GM19395 (cell line): ENCODE measurements around the gene MUCL3.
"Not testable (repeated sequence)": the region's sequence is repeated elsewhere in the genome, so short reads cannot be mapped to it uniquely, and the experiment has no call there.

Experiments used
- ATAC-seq: cut with Tn5 transposase; IDR thresholded peaks from one replicate; pipeline ENCODE4 v1.9.1; 2021; ENCODE audit warnings: mild to moderate bottlenecking, moderate library complexity; ENCODE audit not compliant: unreplicated experiment

MUCL3 gene

GRCh38 chr6:30940361-30940986 lies at the start of gene MUCL3:
Gene MUCL3 (plus strand): TSS chr6:30940973. CDS start chr6:30941000, 27 bp downstream.
- ATAC-seq, result no peak

GRCh38 chr6:30891450-30891723 lies 49.4 kb upstream of the MUCL3 start:
- ATAC-seq, result no peak

GRCh38 chr6:30891816-30892538 lies 48.8 kb upstream of the MUCL3 start:
- ATAC-seq, result no peak

GRCh38 chr6:30893001-30893591 lies 47.7 kb upstream of the MUCL3 start:
- no peak for ATAC-seq

- ATAC-seq, result no peak
Observed at GRCh38 chr6:30893666-30894065, 47.1 kb upstream of the MUCL3 start.

- ATAC-seq, result no peak
Observed at GRCh38 chr6:30894381-30894780, 46.4 kb upstream of the MUCL3 start.

- ATAC-seq, result no peak
Observed at GRCh38 chr6:30894935-30895334, 45.8 kb upstream of the MUCL3 start.

- no peak for ATAC-seq
Observed at GRCh38 chr6:30895343-30895742, 45.4 kb upstream of the MUCL3 start.

GRCh38 chr6:30896541-30896940 lies 44.2 kb upstream of the MUCL3 start:
- no peak for ATAC-seq

- no peak for ATAC-seq
Observed at GRCh38 chr6:30897882-30898281, 42.9 kb upstream of the MUCL3 start.

GRCh38 chr6:30898750-30899360 lies 41.9 kb upstream of the MUCL3 start:
- no peak for ATAC-seq

- no peak for ATAC-seq
Observed at GRCh38 chr6:30900863-30901417, 39.8 kb upstream of the MUCL3 start.

- no peak for ATAC-seq
Observed at GRCh38 chr6:30901436-30901835, 39.3 kb upstream of the MUCL3 start.

- ATAC-seq, result not testable (repeated sequence)
Observed at GRCh38 chr6:30902196-30902595, 38.6 kb upstream of the MUCL3 start.

- ATAC-seq, result no peak
Observed at GRCh38 chr6:30902709-30903108, 38.1 kb upstream of the MUCL3 start.

GRCh38 chr6:30903236-30903635 lies 37.5 kb upstream of the MUCL3 start:
- ATAC-seq, result no peak

GRCh38 chr6:30907290-30907757 lies 33.4 kb upstream of the MUCL3 start:
- ATAC-seq, result not testable (repeated sequence)

- peak; percentile 94 for ATAC-seq
Observed at GRCh38 chr6:30907758-30908591, 32.8 kb upstream of the MUCL3 start, which contains the start of gene GTF2H4. Gene GTF2H4 (plus strand): TSS chr6:30908207.

GRCh38 chr6:30908700-30909099 lies 32.1 kb upstream of the MUCL3 start:
- ATAC-seq, result no peak

GRCh38 chr6:30910473-30910872 lies 30.3 kb upstream of the MUCL3 start:
- ATAC-seq, result not testable (repeated sequence)
